NCI-H128 (cell line): ENCODE measurements around the gene TMEM178A.

Source experiments
- DNase-seq: peaks from one replicate; lab custom pipeline; 2025; ENCODE audit not compliant: unreplicated experiment; lab: John Stamatoyannopoulos, UW

The TMEM178A gene

GRCh38 chr2:39736640-39737039 lies 70.9 kb downstream of the TMEM178A start:
- no peak for DNase-seq

- no peak for DNase-seq
Measured at GRCh38 chr2:39737661-39738060, 71.9 kb downstream of the TMEM178A start.

GRCh38 chr2:39738936-39739335 lies 73.2 kb downstream of the TMEM178A start:
- no peak for DNase-seq

GRCh38 chr2:39739386-39739785 lies 73.7 kb downstream of the TMEM178A start:
- no peak for DNase-seq

GRCh38 chr2:39741871-39742270 lies 76.2 kb downstream of the TMEM178A start:
- no peak for DNase-seq

GRCh38 chr2:39743269-39743776 lies 77.6 kb downstream of the TMEM178A start:
- DNase-seq: no peak

- no peak for DNase-seq
Measured at GRCh38 chr2:39755466-39755865, 89.7 kb downstream of the TMEM178A start.

- no peak for DNase-seq
Measured at GRCh38 chr2:39757156-39757555, 91.4 kb downstream of the TMEM178A start.

- no peak for DNase-seq
Measured at GRCh38 chr2:39762448-39762847, 96.7 kb downstream of the TMEM178A start.
